ENCODE results near the gene MOBP.
"Not testable (repeated sequence)": the region's sequence is repeated elsewhere in the genome, so short reads cannot be mapped to it uniquely, and the experiment has no call there.

MOBP gene

GRCh38 chr3:39449796-39450195, 17.7 kb upstream of the MOBP start:
- no peak for DNase-seq (ENCODE audit: low read depth, low spot score)

DNA sequence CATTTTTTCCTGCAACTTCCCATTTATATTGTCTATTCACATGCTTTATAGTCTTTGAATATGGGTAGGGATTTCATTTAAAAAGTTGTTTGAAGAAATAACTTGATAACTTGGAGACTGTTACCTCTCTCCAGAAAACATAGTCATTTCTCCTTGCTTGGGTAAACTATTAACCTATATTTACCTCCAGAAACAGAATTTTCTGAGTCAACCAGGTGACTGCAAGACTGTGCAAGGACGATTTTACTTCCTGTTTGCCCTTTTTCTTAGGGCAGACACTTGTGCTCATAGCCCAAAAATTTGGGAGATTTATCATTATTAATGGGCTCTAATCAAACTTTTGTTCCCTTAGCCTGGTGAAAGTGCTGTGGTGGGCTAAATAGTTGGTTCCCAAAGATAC, 14.3 kb upstream of the MOBP start:
- no peak for DNase-seq (ENCODE audit: low read depth, low spot score)

DNA sequence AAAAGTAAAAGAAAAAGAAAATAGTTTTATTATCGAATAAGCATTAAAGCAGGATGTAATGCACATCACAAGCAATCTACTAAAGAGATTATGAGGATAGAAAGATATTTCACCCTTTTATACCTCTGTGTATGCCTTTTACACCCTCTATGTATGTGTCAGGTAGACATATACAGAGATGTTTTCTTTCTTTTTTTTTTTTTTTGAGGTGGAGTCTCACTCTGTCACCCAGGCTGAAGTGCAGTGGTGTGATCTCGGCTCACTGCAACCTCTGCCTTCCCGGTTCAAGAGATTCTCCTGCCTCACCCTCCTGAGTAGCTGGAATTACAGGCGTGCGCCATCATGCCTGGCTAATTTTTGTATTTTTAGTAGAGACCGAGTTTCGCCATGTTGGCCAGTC, 13.6 kb upstream of the MOBP start:
- DNase-seq (ENCODE audit: low read depth, low spot score), result not testable (repeated sequence)

- no peak for DNase-seq (ENCODE audit: low read depth, low spot score)
Observed at GRCh38 chr3:39454591-39455217, 12.8 kb upstream of the MOBP start.

DNA sequence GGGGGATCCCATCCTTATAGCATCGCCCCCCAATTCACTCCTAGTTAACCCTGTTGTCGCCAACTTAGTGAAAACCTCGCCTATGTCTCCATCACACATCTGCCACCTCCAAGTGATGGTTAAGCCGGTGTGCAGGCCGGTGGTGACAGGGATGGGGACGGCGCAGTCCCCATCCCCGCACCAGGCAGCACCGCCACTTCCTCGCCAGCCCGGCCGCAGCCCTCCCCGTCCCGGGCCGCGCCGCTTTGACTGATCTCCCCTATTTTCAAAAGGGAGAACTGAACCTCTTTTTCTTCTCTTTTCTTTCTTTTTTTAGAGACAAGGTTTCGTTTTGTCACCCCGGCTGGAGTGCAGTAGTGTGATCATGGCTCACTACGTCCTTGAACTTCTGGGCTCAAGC, 11.3 kb upstream of the MOBP start:
- no peak for DNase-seq (ENCODE audit: low read depth, low spot score)

DNA sequence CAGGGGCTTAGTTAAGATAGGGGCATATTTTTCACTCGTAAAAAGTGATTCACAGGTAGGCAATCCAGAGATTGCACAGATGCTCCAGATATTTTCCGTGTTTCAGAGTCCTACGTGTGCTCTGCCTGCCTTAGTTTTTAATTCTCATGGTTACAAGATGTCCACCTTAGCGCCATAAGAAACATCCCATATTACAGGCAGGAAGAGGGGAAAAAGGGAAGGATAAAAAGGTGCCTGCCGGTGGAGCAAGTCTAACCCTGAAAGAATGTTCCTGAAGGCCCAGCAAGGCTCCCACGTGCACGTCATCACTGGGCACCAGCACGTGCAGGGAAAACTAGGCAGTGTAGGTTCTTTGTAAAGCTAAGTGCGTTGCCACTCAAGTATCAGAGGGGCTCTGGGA, 10.1 kb upstream of the MOBP start:
- DNase-seq (ENCODE audit: low read depth, low spot score), result no peak

GRCh38 chr3:39458579-39458978, 8.9 kb upstream of the MOBP start:
- not testable (repeated sequence) for DNase-seq (ENCODE audit: low read depth, low spot score)

GRCh38 chr3:39460677-39461076, 6.8 kb upstream of the MOBP start:
- no peak for DNase-seq (ENCODE audit: low read depth, low spot score)

DNA sequence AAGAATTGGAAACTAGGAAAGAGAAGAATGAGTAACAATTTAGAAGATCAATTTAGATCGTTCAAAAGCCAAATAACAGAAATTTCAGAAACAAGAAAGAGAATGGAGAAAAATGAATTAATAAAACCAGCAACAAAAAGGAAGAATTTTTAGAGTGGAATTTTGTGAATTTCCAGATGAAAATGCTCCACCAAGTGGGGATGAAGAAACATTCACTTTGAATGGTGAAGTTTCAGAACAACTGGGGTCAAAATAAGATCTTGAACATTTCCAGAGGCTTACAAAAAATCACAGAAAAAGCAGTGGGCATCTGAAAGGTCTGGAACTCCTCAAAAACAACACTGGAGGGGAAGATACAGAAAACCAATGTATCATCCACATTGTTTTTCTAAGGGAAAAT, 4.2 kb upstream of the MOBP start:
- no peak for DNase-seq (ENCODE audit: low read depth, low spot score)

GRCh38 chr3:39466988-39467387, 492 bp upstream of the MOBP start:
- DNase-seq (ENCODE audit: low read depth, low spot score), result no peak

GRCh38 chr3:39468108-39468436, 592 bp downstream of the MOBP start:
- no peak for DNase-seq (ENCODE audit: low read depth, low spot score)

DNA sequence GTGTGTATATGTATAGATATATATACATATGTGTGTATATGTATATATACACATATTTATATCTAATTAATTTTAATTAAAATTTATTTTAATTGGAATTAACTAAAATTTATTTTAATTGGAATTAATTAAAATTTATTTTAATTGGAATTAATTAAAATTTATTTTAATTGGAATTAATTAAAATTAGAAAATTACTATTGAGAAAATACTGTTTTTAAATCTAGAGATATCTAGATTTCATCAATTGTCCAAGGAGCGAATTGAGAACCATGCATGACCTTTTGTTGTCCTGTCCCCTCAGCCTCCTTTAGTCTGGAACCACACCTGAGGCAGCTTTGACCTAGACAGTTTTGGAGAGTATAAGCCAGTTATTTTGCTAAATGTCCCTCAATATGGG, 1.8 kb downstream of the MOBP start:
- no peak for DNase-seq (ENCODE audit: low read depth, low spot score)

- no peak for DNase-seq (ENCODE audit: low read depth, low spot score)
Observed at GRCh38 chr3:39469945-39470344, 2.5 kb downstream of the MOBP start.

DNA sequence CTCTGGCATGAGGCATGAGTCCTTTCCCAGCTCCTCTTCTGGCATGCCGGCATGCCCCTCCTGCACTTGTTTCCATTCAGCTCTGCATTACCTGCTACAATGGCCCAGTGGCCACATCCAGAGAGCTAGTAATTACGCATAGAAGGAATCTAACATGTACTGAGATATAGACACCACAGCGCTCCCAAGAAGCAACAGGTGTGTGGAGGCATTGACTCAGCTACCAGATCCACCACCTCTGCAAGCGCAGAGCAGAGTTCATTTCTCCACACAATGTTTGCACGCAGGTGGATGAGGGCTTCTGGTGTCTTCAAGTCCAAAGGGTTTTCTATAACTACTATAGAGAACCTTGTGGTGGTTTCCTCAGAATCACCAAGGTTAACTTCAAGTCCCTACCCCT, 4.2 kb downstream of the MOBP start:
- DNase-seq (ENCODE audit: low read depth, low spot score), result no peak

DNA sequence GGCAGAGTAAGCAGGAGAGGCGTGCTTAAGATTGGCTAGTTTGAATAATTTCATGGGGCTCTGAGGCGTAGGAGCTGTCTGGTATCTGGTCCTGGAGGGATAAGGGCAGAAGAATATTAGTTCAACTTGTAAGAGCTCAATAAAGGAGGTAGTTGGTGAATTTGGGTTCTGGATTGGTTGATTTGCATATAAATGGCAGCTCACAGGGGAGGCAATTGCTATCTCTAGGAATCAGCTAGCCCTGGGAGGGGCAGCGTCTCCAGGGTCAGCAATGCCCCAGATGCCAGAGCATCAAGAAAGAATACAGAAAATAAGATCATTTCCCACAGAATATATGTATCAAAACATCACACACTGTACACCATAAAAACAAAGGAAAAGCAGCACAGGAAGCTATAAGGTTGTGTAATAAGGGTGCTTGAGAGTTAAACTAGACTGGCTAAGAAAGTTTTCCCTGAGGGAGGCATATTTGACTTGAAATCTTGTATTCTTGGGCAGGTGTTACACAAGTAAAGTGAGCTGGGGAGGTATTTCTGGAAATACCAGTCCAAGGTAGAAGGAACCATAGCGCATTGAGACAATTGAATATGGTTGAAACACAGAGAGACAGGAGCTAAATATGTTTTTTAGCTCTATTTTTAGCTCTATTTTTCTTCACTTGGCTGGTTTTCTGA, 6.1 kb downstream of the MOBP start:
- DNase-seq (ENCODE audit: low read depth, low spot score), result no peak

DNA sequence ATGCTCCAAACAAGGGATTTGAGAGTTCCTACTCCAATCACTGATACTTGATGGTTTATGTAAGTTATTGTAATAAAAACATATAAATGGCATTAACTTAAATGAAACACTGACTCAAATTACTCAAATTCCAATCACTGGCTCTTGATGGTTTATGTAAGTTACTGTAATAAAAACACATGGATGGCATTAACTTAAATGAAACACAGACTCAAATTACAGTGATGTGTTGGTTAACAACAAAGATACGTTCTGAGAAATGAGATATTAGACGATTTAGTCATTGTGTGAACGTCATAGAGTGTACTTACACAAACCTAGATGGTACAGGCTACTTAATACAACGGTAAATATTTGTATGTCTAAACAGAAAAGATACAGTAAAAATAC, 6.6 kb downstream of the MOBP start:
- no peak for DNase-seq (ENCODE audit: low read depth, low spot score)

DNA sequence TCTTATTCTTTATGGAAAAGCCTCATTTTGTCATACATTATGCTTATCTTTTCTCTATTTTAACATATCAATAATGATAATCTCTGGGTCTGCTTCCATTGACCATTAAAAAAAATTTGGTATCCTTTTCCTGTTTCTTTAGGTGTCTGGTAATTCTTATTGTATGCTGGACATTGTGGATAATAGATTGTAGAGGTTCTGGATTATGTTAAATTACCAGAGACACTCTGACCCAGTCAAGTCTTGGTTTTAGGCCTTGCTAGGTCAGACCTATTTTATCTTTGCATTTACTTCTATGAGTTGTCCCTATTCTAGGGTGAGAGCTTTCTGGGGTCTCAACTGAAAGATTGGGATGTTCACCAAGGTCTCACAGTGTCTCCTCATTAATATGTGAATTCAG, 9.3 kb downstream of the MOBP start:
- DNase-seq (ENCODE audit: low read depth, low spot score), result no peak

DNA sequence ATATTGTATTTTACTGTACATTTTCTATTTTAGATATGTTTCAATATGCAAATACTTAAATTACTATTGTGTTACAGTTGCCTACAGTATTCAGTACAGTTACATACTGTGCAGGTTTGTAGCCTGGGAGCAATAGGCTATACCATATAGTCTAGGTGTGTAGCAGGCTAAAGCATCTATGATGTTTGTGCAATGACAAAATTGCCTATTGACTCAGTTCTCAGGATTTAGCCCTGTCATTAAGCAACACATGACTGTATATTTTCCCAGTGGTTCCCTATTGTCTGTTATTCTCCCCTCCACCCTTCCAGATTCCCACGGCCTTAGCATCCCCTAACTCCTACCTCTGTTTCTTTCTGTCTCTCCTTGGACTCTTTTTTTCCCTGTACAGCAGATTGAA, 10.7 kb downstream of the MOBP start:
- DNase-seq (ENCODE audit: low read depth, low spot score), result no peak

GRCh38 chr3:39479701-39480414, 12.4 kb downstream of the MOBP start:
- DNase-seq (ENCODE audit: low read depth, low spot score), result no peak

GRCh38 chr3:39485547-39485946, 18.1 kb downstream of the MOBP start:
- DNase-seq (ENCODE audit: low read depth, low spot score), result no peak

GRCh38 chr3:39491014-39491413, 23.5 kb downstream of the MOBP start:
- no peak for DNase-seq (ENCODE audit: low read depth, low spot score)

GRCh38 chr3:39491733-39492350, 24.4 kb downstream of the MOBP start:
- DNase-seq (ENCODE audit: low read depth, low spot score), result no peak

DNA sequence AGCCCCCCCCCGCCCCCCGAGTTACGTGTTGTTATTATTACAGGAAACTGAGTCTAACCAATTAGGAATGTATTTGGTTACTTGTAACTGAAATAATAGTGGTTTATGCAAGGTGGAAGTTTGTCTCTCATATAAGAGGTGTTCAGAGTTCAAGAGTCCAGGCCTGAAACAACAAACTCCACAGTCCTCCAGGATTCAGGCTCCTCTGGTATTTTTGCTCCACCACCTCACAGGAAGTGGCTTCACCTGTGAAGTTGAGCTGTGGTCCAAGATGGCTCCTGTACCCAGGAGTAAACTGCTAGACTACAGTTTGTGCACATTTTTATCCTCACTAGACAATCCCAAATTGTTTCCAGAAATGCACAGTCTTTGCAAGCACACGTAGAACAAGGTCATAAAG, 27.3 kb downstream of the MOBP start:
- no peak for DNase-seq (ENCODE audit: low read depth, low spot score)
